ENCODE results near the gene RPS8.
"Not testable (repeated sequence)": the region's sequence is repeated elsewhere in the genome, so short reads cannot be mapped to it uniquely, and the experiment has no call there.

The RPS8 gene

GRCh38 chr1:44803312-44804095 is 28.2 kb downstream of the RPS8 start:
- no peak for DNase-seq

- DNase-seq, result no peak
Measured at GRCh38 chr1:44805311-44806024, 30.1 kb downstream of the RPS8 start.

GRCh38 chr1:44806025-44806703 is 30.8 kb downstream of the RPS8 start:
- no peak for DNase-seq

- no peak for DNase-seq
Measured at GRCh38 chr1:44806704-44807363, 31.5 kb downstream of the RPS8 start, which contains the start of gene DYNLT4. DYNLT4 (minus strand) TSS chr1:44807351; CDS start chr1:44806668, 683 bp downstream.

GRCh38 chr1:44807364-44808062 is 32.2 kb downstream of the RPS8 start:
- DNase-seq, result peak; percentile 59

GRCh38 chr1:44808063-44808937 is 33.0 kb downstream of the RPS8 start, which contains the start of gene BTBD19:
BTBD19 (plus strand) TSS chr1:44808523; CDS start chr1:44808821, 298 bp downstream.
- DNase-seq, result peak; percentile 87

GRCh38 chr1:44808938-44809917 is 33.9 kb downstream of the RPS8 start:
- no peak for DNase-seq

GRCh38 chr1:44810101-44810761 is 34.9 kb downstream of the RPS8 start:
- no peak for DNase-seq

GRCh38 chr1:44810762-44811105 is 35.4 kb downstream of the RPS8 start:
- not testable (repeated sequence) for DNase-seq

- no peak for DNase-seq
Measured at GRCh38 chr1:44811234-44811633, 35.9 kb downstream of the RPS8 start.

GRCh38 chr1:44812822-44813543 is 37.6 kb downstream of the RPS8 start:
- DNase-seq, result no peak

- DNase-seq, result not testable (repeated sequence)
Measured at GRCh38 chr1:44815926-44816325, 40.6 kb downstream of the RPS8 start.

- DNase-seq, result no peak
Measured at GRCh38 chr1:44817307-44817706, 42.0 kb downstream of the RPS8 start.

- DNase-seq, result no peak
Measured at GRCh38 chr1:44817771-44818495, 42.6 kb downstream of the RPS8 start.

GRCh38 chr1:44819196-44819607 is 43.9 kb downstream of the RPS8 start:
- DNase-seq, result no peak

GRCh38 chr1:44819608-44820327 is 44.4 kb downstream of the RPS8 start:
- DNase-seq, result peak; percentile 95
